ENCODE results near the gene ARID2.
A peak's percentile ranks its signal among the peaks of the same experiment; 100 is the strongest.

Gene ARID2

DNA sequence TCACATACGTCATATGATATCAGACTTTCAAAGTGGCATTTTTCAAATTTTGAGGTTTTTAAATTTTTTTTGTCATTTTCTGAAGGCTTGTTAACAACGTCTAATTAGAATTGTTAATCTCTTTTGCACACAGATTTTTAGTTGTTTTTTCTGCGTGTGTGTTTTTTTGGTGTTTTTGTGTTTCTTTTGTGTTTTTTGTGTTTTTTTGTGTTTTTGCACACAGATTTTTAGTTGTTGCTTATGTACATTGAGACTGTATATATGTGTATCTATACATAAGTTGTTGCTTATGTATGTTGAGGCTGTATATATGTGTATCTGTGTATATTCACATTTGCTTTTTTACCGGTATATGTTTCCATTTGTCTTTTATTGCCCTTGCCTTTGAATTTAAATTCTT, 30.8 kb downstream of the ARID2 start:
- no peak for TF ChIP-seq CTCF (IDR thresholded peaks at IDR 0.05)
- TF ChIP-seq ZFX (IDR thresholded peaks at IDR 0.05; ENCODE audit: borderline replicate concordance): no peak
- no peak overlapping the region for H3K27ac ChIP-seq

DNA sequence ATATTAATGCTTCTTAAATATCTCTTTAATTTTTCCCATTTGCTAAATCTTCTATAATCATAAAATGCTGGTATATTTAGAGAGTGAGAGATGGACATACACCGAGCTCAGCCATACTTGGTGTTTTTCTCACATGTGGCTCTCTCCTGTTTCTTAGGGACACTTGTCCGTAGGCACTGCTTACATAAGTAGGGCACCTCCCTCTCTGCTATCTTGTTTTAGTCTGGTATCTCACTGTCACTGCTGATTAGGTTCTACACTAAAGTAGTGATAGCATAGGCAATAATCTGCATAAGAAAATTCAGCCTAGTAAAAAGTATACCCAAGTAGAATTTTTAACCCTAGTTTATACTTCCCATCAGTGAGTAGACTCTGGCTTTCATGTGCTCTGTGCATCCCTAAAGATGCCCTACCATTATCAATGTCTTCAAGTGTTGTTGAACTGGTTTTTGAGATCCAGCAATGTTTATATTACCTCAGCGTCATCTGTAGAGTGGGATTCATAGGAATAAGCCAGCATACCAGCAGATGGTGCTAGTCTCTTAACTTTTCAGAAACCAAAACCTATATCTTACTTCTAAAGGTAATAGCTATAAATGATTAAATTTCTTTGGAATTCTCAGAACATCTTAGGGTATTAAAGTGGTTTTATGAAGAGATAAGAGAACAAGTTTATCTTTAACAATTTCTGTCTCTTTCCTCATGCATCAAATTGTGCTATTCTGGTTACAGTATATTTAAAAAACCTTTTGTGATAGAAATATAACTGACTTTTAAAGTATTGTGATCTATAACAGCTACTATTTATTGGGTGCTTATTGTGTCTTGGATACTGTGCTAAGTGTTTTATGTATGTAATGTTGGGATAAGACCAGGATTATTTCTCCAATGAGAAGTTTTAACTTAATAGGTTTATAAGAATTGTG, 32.9 kb downstream of the ARID2 start:
- TF ChIP-seq ZFX (IDR thresholded peaks at IDR 0.05; ENCODE audit: borderline replicate concordance) (no peak), CTCF (IDR thresholded peaks at IDR 0.05) (peak; percentile 92)
- no peak overlapping the region for H3K27ac ChIP-seq

DNA sequence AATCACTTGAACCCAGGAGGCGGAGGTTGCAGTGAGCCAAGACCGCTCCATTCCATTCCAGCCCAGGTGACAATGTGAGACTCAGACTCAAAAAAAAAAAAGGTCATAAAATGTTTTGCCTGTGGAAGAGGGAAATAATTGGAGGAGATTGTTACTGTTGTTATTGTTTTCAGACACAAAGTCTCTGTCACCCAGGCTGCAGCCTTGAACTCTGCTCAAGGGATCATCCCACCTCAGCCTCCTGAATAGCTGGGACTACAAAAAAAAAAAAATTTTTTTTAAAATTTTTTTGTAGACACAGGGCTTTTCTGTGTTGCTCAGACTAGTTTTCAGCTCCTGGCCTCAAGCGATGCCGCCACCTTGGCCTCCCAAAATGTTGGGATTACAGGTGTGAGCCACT, 33.9 kb downstream of the ARID2 start:
- TF ChIP-seq CTCF (IDR thresholded peaks at IDR 0.05): no peak
- no peak for TF ChIP-seq ZFX (IDR thresholded peaks at IDR 0.05; ENCODE audit: borderline replicate concordance)
- no peak overlapping the region for H3K27ac ChIP-seq

DNA sequence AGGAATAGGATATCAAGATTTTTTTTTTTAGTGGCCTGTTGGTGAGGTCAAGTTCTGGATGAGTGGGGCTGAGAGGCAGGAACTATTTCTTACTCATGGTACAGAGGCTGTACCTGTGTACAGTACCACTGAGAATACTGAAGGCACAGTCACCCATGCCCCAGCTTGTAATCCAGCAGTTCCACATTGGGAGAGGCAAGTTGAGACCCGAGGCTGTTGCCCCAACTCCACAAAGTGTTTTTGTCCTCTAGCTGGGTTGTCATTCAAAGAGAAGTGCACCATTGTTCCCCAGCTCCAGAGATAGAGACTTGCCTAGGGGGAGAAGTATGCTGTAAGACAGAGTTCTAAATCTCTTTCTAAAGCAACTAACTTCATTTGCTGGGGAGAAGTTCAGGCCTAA, 38.7 kb downstream of the ARID2 start:
- TF ChIP-seq CTCF (IDR thresholded peaks at IDR 0.05): no peak
- no peak for TF ChIP-seq ZFX (IDR thresholded peaks at IDR 0.05; ENCODE audit: borderline replicate concordance)

DNA sequence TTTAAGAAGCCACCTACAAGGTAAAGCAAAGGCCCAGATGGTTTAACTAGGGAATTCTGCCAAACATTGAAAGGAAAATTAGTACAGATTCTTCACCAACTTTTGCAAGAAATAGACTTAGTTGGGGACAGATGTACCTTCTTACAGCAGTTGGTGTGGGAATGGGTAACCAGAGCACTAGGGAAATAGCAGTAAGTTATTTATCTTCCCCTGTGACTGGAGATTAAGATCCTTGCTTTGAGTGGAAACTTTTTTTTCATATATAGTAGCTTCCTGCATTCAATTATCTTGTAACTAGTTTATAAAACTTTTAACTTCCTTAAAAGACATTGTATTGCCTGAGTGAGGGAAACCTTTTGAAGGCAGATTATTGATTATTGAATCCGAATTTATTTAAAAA, 44.2 kb downstream of the ARID2 start:
- H3K27ac ChIP-seq: no peak overlapping the region
- no peak for TF ChIP-seq CTCF (IDR thresholded peaks at IDR 0.05)
- TF ChIP-seq ZFX (IDR thresholded peaks at IDR 0.05; ENCODE audit: borderline replicate concordance): no peak

More for the DNA sequence above, 38.7 kb downstream of the ARID2 start:
- no peak overlapping the region for H3K27ac ChIP-seq

DNA sequence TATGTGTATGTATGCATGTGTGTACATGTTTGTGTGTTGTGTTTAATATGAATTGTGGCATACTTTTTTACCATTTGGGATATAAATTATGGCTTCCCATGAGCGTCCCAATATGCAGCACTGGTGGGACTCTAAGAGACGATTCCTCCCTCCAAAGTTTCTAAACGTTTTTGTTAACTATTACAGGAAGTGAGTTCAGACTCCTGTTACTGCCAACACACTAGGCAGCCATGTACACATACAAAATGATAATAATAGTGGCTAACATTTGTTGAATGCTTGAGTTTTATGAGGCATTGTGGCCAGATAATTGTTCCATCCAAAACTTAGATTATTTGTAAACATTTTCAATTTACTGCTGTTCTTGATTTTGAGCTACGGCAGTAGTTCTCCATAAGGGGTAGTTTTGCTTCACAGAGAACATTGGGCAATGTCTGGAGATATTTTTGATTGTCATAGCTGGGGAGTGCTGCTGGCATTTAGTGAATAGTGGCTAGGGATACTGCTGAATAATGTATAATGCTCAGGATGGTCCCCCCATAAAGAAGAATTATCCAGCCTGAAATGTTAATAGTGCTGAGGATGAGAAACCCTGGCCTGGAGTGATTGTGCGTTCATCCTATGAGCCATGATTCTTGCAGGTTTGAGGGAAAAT, 45.1 kb downstream of the ARID2 start:
- no peak overlapping the region for H3K27ac ChIP-seq
- TF ChIP-seq CTCF (IDR thresholded peaks at IDR 0.05) (no peak), ZFX (IDR thresholded peaks at IDR 0.05; ENCODE audit: borderline replicate concordance) (no peak)

- no peak for TF ChIP-seq CTCF (IDR thresholded peaks at IDR 0.05)
- no peak for TF ChIP-seq ZFX (IDR thresholded peaks at IDR 0.05; ENCODE audit: borderline replicate concordance)
- H3K27ac ChIP-seq: no peak overlapping the region
Observed at GRCh38 chr12:45775465-45775864, 46.0 kb downstream of the ARID2 start.

Measured in 22Rv1 (cell line).